ENCODE measurements around the gene PDP2.

The PDP2 gene

DNA sequence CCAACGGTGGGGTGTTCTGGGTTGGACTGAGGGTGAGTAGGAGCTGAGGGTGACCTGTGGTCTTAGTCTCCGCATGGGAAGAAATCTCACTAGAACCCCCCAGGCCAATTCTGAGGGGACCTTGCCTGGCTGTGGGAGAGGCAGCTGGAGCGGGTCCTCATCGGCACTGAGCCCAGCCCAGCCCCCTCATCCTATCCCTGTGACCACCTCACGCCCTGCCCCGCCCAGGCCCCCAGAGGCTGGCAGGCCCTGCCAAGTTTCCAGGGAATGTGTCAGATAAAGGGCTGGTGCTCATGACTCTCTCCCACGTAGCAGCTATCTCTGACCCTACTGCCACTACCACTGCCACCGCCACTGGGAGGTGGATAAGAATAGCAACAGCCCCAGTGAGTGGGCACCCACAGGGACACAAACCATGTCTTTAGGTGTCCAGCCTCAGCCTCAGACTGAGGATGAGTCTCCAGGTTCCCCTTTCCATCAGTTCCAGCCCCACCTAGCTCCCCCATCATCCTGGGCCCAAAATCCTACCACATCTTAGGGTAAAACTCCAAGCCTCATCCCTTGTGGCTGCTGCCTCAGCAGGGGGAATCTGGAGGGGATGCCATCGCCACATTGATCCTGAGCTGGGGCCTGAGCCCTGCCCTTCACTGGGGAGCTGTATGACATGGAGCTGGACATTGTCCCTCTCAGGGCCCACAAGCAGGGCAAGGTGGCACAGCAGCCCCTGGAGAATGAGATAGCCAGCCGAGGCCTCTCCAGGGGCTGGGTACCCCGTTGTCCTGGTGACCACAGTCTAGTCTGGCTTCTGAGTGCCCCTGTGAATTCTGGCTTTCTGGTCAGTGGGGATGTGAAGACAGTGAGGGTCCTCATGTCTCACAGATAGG, 23.5 kb downstream of the PDP2 start:
- H3K9ac ChIP-seq (ENCODE audit: low read length), result no peak overlapping the region
- H3F3A ChIP-seq (ENCODE audit: insufficient read depth, low read length), result no peaks in the 10 kb centered on the region
- H3K4me1 ChIP-seq (ENCODE audit: low read length), result peaks cover 11% of the 10 kb centered on the region
- no peak overlapping the region for H2AFZ ChIP-seq (ENCODE audit: low read length)
- no peak for DNase-seq
- H3K4me3 ChIP-seq (ENCODE audit: low read length), result no peak overlapping the region
- no peak overlapping the region for H3K4me2 ChIP-seq (ENCODE audit: low read depth, low read length)
- H3K9me2 ChIP-seq (replicated peaks; ENCODE audit: insufficient read depth, low read length), result no peaks in the 10 kb centered on the region
- no peaks in the 10 kb centered on the region for H4K20me1 ChIP-seq (ENCODE audit: insufficient read depth, low read length)
- H3K79me2 ChIP-seq (ENCODE audit: low read length), result no peaks in the 10 kb centered on the region
- no peaks in the 10 kb centered on the region for H3K36me3 ChIP-seq (replicated peaks; ENCODE audit: insufficient read depth, low read length)
- TF ChIP-seq, protein P1, sequence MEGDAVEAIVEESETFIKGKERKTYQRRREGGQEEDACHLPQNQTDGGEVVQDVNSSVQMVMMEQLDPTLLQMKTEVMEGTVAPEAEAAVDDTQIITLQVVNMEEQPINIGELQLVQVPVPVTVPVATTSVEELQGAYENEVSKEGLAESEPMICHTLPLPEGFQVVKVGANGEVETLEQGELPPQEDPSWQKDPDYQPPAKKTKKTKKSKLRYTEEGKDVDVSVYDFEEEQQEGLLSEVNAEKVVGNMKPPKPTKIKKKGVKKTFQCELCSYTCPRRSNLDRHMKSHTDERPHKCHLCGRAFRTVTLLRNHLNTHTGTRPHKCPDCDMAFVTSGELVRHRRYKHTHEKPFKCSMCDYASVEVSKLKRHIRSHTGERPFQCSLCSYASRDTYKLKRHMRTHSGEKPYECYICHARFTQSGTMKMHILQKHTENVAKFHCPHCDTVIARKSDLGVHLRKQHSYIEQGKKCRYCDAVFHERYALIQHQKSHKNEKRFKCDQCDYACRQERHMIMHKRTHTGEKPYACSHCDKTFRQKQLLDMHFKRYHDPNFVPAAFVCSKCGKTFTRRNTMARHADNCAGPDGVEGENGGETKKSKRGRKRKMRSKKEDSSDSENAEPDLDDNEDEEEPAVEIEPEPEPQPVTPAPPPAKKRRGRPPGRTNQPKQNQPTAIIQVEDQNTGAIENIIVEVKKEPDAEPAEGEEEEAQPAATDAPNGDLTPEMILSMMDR (IDR thresholded peaks at IDR 0.05; ENCODE audit: low read length), result no peak
- TF ChIP-seq EZH2phosphoT487 (IDR thresholded peaks at IDR 0.05; ENCODE audit: low read length) (no peak), EZH2 (optimal IDR thresholded peaks at IDR 0.05; ENCODE audit: low read depth, low read length) (no peak)
- no peaks in the 10 kb centered on the region for H3K9me3 ChIP-seq (replicated peaks; ENCODE audit: insufficient read depth, low read length)
- H3K27ac ChIP-seq (ENCODE audit: low read length), result no peak overlapping the region
- 0 out of 2 replicates have a peak, but pooled peaks cover under 1% of the 10 kb centered on the region for H3K27me3 ChIP-seq (replicated peaks; ENCODE audit: insufficient read depth, low read length)

DNA sequence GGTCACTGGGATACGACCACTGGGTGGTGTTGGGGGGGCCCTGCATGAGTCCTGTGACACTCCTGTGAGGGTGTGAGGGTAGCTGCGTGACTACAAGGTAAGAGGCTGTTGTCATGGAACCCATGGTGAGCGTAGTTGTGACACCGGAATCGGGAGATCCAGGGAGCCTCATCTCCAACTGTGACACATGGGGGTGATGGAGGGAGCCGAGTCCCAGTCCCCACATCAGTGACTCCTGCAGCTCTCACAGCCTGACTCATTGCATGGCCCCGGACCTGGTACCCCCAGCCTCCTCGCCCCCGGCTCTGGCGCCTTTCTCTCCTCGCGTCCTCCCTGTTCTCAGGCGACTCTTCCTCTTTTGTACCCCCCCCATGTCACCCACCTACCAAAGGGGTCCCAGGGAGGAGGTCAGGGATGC, 24.1 kb downstream of the PDP2 start:
- TF ChIP-seq EZH2phosphoT487 (IDR thresholded peaks at IDR 0.05; ENCODE audit: low read length) (no peak), EZH2 (optimal IDR thresholded peaks at IDR 0.05; ENCODE audit: low read depth, low read length) (no peak)
- TF ChIP-seq, protein P1 (IDR thresholded peaks at IDR 0.05; ENCODE audit: low read length), result no peak
- DNase-seq, result no peak
- H3K9ac ChIP-seq (ENCODE audit: low read length), result no peak overlapping the region
- H3K79me2 ChIP-seq (ENCODE audit: low read length), result no peaks in the 10 kb centered on the region
- H3K36me3 ChIP-seq (replicated peaks; ENCODE audit: insufficient read depth, low read length), result no peaks in the 10 kb centered on the region
- no peak overlapping the region for H2AFZ ChIP-seq (ENCODE audit: low read length)
- H3K9me3 ChIP-seq (replicated peaks; ENCODE audit: insufficient read depth, low read length), result no peaks in the 10 kb centered on the region
- H3K27me3 ChIP-seq (replicated peaks; ENCODE audit: insufficient read depth, low read length), result 0 out of 2 replicates have a peak, but pooled peaks cover 2% of the 10 kb centered on the region
- no peaks in the 10 kb centered on the region for H4K20me1 ChIP-seq (ENCODE audit: insufficient read depth, low read length)
- H3K4me1 ChIP-seq (ENCODE audit: low read length), result peaks cover 11% of the 10 kb centered on the region
- H3K27ac ChIP-seq (ENCODE audit: low read length), result no peak overlapping the region
- H3K4me2 ChIP-seq (ENCODE audit: low read depth, low read length), result no peak overlapping the region
- H3K9me2 ChIP-seq (replicated peaks; ENCODE audit: insufficient read depth, low read length), result no peaks in the 10 kb centered on the region
- no peak overlapping the region for H3K4me3 ChIP-seq (ENCODE audit: low read length)
- H3F3A ChIP-seq (ENCODE audit: insufficient read depth, low read length), result no peaks in the 10 kb centered on the region

DNA sequence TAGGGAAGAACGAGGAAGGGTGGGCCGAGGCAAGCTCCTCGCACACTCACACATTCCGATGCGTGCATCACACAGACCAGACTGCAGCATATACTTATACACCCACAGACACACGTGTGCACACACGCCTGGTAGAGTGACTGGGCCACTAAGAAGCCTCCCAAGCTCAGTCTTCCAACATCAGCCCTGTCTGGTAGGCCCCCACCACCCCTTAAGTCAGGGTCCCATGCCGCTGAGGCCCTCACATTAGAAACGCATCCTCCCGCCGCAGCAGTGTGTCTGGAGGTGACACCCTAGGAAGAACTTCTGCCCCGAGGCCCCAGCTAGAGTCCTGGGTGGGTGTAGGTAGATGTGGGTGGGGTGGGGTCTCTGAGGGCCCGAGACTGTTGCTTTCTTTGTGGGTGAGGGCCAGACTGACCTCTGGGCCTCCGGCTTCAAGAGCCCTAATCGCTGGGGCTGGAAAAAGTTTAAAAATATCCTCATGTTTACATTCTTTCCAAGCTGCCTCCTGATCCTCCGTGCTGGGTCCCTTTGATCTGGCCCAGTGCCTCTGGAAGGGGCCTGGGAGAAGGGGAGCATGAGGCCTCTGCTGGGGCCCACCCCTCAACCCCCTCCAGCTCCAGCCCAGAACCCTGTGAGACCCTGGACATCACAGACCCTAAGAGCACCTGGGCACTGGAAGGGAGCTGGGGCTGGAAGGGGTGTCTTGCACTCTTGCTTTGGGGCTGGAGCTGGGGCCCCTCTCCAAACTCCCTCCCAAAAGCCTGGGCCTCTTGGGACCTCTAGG, 24.7 kb downstream of the PDP2 start:
- H3K4me1 ChIP-seq (ENCODE audit: low read length), result peaks cover 11% of the 10 kb centered on the region
- H3K36me3 ChIP-seq (replicated peaks; ENCODE audit: insufficient read depth, low read length), result no peaks in the 10 kb centered on the region
- TF ChIP-seq EZH2phosphoT487 (IDR thresholded peaks at IDR 0.05; ENCODE audit: low read length) (no peak), EZH2 (optimal IDR thresholded peaks at IDR 0.05; ENCODE audit: low read depth, low read length) (no peak)
- TF ChIP-seq, protein P1 (IDR thresholded peaks at IDR 0.05; ENCODE audit: low read length), result no peak
- H3K9me3 ChIP-seq (replicated peaks; ENCODE audit: insufficient read depth, low read length), result no peaks in the 10 kb centered on the region
- no peaks in the 10 kb centered on the region for H4K20me1 ChIP-seq (ENCODE audit: insufficient read depth, low read length)
- 0 out of 2 replicates have a peak, but pooled peaks cover 2% of the 10 kb centered on the region for H3K27me3 ChIP-seq (replicated peaks; ENCODE audit: insufficient read depth, low read length)
- no peak for DNase-seq
- no peaks in the 10 kb centered on the region for H3K79me2 ChIP-seq (ENCODE audit: low read length)
- H3K4me2 ChIP-seq (ENCODE audit: low read depth, low read length), result peak overlapping the region; percentile 8; the same call in 1 of the 2 replicates
- H2AFZ ChIP-seq (ENCODE audit: low read length), result peak overlapping the region; percentile 37; the same call in 1 of the 2 replicates
- H3K27ac ChIP-seq (ENCODE audit: low read length), result no peak overlapping the region
- H3K9me2 ChIP-seq (replicated peaks; ENCODE audit: insufficient read depth, low read length), result no peaks in the 10 kb centered on the region
- H3F3A ChIP-seq (ENCODE audit: insufficient read depth, low read length), result no peaks in the 10 kb centered on the region
- no peak overlapping the region for H3K4me3 ChIP-seq (ENCODE audit: low read length)
- H3K9ac ChIP-seq (ENCODE audit: low read length), result no peak overlapping the region

All from MM.1S (cell line).